Fibroblast of skin of scalp (primary cell): ENCODE data around the gene SEMA3B. TPM values are rescaled to one million over a fixed set of nuclear protein-coding genes. Genes with fewer than 3 reads are reported as not detected.
"Not testable (repeated sequence)": the region's sequence is repeated elsewhere in the genome, so short reads cannot be mapped to it uniquely, and the experiment has no call there.

Experiments
- DNase-seq: peaks from one replicate; pipeline ENCODE4 v3.0.0-alpha.2; 2013
- polyA plus RNA-seq, 2 experiments: library from polyadenylated mRNA; unstranded; fragments of 120-200 nt; gene quantifications; one replicate each; pipeline ENCODE4 v1.2.1, GENCODE V29; 2013; ENCODE audit not compliant: insufficient read length in 2 of 2

The SEMA3B gene
- 8.2 TPM for polyA plus RNA-seq (2013, experiment 1 of 2; ENCODE audit: insufficient read length)
- polyA plus RNA-seq (2013, experiment 2 of 2; ENCODE audit: insufficient read length) = 10.5 TPM

DNA sequence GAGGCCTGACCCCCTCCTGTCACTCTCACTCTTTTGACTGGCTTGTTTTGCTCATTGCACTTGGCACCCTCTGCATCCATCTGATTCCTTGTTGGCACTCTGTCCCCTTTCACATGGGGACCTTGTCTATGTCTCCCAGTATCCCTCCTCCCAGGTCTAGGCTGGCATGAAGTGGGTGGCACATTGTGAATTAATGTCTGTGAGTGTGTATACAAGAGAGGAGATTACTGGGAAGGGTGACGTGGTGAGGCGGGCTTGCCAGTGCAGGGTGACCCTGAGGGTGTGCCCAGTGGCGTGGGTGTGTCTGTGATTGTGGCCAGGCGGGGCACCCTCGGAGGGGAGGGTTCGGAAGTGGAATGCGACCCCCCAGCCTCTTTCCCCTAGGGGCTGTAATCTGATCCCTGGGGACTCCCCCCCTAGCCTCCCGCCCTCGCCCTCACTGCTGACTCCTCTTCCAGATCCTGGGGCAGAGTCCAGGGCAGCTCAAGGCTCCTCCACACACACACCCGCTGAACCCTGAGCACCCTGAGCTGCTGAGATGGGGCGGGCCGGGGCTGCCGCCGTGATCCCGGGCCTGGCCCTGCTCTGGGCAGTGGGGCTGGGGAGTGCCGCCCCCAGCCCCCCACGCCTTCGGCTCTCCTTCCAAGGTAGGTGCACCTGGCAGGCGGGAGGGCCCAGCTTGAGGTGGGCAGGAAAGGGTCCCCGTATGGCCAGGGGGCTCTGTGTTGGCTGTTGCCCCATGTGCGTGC is at the start of gene SEMA3B:
TSS of gene SEMA3B (plus strand) at position 445 of the 749 bp plus-strand sequence. CDS start at position 539, 94 bp downstream.
- peak; percentile 60 for DNase-seq

DNA sequence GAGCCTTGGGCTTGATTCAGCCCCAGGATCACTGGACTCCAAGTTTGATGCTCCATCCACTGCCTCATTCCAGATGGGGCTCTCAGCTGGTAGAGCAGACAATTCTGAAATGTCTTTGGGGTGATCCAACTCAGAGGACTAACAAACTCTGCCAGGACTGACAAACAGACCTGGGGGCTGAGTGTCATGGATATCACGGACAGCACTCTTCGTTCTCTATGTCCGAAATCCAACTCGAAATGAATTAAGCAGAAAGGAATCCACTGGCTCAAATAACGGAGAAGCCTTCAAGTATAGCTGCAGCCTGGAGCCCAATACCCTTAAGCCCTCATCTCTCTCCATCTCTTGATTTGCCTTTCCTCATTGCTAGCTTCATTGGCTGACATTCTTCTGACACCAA is 49.7 kb upstream of the SEMA3B start:
- no peak for DNase-seq

DNA sequence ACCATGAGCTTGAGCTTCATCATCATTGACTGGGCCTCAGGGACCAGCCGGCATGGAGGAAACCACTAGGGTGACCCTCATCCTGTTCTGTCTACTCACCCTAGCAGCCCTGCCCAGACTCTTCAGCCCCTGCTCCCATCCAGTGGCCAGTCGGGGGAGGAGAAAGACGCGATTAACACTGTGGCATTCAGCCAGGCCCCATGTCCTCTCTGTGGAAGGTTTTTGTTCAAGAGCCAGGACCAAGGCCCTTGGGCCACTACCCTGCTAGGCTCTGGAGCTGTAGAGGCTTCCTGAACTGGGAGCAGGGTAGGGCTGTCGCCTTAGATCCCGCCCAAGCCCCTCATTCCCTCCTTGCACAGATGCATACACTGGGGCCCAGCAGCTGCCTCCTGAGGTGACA is 48.8 kb upstream of the SEMA3B start:
- no peak for DNase-seq

DNA sequence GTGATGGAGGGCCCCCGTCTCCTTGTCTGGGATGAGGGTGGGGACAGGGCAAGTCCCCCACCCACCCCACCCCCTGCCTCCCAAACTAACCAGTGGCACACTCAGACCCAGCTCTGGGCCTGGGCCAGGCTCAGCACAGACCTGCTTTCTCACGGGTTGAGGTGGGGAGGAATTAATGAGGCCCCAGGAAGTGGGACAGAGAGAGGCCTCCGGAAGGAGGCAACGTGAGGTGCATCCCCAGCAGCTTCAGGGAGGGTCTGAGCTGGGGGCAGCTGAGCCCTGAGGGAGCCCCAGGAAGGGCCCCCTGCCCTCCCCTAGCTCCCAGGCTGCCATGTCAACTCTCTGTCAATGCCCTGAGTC is 47.9 kb upstream of the SEMA3B start:
- DNase-seq = no peak

DNA sequence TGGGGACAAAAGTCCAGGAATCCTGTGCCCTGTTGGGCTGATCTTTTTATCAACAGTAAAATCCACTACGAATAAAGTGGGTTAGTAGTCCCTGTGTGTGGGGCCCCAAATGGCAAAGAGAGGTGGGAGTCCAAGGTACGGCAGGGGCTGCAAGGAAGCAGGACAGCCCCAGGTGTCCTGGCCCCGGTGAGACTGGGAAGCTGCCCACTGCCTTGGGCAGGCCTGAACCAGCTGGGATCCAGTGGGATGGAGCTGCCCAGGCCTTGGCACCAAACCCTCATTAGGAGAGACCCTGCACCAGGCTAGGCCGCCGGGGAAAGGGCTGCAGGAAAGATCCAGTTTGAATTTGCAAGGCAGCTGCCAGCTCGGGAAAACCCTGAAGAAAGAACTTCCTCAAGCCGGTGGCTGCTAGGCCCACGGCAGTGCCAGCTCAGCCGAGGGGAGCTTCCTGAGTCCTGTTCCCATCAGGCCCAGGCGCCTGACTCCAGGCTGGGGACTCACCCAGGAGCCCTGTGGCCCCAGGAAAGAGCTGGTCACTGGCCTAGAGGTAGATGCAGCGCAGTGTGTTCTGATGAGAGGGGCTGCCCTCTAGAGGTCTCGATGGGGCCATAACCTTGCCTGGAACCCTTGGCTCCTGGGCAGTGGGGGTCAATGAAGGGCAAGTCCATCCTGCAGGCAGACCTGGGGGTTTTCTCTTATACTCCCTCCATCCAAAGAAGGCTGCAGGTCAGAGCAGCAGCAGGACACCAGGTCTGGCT is 47.4 kb upstream of the SEMA3B start:
- no peak for DNase-seq

DNA sequence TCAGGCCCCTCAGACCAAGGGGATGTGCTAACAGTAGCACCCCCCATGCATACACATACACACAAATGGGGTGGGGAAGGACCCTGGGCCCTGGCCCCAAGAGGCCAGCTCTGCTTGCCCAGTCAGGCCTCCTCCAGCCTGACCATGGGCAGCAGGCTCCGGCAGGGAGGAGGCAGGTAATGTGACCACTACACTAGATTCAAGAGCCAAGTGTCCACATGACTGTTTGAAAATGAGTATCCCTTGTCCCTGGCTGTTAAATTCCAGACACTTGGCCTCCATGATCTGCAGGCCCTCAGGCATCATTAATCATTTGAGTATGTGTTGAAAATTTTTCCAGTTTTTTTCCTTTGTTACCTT is 46.8 kb upstream of the SEMA3B start:
- no peak for DNase-seq

DNA sequence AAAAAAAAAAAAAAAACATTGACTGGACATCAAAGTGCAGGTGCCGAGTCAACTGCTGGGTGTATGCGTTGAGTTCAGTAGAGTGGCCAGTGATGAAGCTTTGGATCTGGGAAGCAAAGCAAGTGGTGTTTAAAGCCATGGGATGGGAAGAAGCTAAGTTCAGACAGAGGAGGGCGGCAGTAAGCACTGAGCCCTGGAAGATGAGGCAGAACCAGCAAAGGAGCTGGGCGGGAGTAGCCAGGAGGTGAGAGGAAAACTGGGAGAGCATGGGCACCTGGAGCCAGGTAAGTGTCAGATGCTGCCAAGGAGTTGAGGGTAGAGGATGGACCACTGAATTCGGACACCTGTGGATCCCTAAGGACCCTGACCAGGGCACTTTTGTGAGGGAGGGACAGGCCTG is 44.3 kb upstream of the SEMA3B start:
- no peak for DNase-seq

DNA sequence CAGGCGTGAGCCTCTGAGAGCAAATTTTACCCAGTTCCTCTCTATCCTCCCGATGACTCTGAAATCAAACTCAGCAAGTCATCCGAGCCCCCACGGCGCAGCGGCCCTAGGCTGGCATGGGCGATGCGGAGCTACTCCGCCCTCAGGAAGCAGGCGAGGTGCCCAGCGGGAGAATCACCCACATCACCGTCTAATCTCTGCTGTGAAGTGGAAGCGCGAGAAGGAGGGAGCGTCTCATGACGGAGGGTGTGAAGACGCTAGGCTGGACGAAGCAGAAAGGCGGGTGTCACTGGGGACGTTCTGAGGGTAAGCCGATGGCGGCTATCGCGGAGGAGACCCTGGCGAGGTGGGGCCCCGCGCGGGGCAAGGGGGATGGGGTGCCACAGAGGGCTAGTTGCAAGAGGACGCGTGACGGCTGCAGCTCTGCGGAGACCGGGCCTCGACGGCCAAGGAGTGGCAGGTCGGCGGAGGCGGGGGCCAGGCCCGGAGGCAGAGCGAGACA is 42.0 kb upstream of the SEMA3B start:
- DNase-seq = peak; percentile 38

DNA sequence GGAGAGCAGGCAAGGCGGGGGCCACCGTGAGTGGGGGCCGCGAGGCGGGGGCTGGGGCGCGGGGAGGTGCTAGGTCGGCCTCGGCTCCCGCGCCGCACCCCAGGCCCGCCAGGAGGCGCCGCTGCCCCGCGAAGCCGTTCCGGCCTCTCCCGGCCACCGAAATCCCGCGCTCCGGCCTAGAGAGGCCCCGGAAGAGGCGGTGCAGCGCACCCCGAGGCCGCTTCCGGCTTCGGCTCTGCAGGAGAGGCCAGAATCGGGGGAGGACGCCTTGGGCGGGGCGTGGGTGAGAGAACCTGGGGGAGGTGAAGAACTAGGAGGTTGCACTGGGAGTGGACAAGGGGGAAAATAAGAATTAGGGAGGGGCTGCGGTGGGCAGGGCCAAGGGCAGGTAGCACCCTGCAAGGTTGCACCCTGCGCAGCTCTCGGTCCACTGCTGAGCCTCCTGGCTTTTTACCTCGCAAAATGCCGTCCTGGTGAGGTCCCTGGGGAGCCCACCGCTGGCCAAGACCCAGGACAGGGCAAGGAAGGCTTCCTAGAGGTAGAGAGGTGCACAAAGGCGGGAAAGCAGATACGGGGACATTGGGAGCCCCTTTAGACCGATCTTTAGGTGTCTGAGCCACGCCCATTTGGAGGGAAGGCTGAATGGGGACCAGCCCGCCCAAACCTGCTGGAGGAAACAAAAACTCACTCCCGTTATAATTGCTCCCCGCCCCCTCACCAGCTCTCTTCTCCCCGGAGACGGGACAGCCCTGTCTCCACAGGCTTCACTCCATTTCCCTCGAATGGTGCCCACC is 41.4 kb upstream of the SEMA3B start:
- DNase-seq = peak; percentile 92

DNA sequence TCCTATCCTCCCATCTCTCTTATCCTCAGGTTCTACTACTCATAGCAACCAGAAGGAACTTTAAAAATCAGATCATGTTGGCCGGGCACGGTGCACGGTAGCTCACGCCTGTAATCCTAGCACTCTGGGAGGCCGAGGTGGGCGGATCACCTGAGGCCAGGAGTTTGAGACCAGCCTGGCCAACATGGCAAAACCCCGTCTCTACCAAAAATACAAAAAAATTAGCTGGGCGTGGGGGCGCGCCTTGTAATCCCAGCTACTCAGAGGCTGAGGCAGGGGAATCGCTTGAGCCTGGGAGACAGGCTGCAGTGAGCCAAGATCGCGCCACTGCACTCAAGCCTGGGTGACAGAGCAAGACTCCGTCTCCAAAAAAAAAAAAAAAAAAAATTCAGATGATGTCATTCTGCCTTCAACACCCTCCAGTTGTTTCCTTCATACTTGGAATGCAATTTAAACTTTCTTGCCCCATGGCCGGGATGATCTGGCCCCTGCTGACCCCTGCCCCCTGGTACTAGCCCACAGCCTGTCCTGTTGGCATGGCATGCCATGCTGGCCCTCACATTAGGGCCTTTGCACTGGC is 40.7 kb upstream of the SEMA3B start:
- DNase-seq = not testable (repeated sequence)

DNA sequence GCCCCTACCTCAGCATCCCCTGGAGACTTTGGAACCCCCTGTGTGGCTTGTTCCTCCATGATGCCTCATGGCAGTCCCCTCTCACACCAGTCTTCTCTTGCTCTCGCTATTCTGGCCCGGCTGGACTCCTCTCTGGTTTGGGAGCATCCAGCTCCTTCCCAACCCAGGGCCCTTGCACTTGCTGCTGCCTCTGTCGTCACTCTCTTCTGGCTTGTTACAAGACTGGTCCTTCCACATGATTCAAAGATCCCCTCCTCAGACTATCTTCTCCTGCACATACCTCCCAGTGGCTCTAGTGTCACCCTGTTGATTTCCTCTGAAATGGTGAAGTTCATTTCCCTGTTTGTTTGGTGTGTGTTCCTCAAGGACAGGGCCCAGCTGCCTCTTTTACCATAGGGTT is 39.5 kb upstream of the SEMA3B start:
- DNase-seq = no peak

DNA sequence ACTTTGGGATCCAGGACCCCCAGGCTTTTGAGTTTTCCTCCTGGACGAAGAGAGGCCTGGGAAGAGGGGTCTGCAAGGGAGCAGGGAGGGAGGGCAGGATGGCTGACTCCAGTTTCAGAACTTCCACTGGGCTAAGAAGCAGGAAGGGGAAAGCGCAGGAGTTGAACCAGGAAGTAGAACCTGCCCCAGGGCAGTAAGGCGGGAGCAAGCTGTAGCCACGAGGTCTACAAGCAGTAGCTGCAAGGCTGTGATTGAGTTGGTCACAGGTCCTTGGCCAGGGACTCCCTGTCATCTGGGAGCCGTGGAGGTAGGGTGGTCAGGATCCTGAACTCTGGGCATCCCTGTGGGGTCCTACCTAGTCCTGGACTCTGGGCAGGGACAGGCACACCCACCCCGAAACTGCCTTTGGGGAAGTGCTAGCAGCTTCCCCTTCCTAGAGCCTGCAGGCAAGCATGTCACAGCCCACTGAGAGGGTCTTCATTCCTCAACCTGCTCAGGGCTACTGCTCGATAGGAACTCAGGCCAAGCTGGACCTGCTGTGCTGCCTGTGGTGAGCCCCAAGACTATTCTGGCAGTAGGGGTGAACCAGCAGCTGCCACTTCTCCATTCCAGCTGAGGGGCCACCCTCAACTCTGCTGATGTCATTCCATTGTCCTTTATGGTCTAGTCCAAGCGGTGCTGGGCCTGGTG is 38.7 kb upstream of the SEMA3B start:
- DNase-seq = no peak

DNA sequence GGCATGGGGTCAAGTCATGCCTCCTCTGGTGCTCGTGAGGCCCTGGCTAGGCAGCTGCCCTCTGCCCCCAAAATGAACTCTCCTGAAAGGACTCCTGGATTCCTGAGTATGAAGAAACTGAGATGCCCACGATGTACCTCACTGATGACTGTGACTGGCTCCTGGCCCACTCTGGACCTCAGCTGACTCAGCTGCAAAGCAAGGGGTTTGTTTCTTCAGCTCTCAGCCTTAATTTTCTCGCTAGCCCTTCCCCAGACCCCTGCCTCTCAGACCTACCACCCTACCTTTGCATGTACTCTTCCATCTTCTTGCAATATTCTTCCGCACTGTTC is 38.2 kb upstream of the SEMA3B start:
- no peak for DNase-seq

DNA sequence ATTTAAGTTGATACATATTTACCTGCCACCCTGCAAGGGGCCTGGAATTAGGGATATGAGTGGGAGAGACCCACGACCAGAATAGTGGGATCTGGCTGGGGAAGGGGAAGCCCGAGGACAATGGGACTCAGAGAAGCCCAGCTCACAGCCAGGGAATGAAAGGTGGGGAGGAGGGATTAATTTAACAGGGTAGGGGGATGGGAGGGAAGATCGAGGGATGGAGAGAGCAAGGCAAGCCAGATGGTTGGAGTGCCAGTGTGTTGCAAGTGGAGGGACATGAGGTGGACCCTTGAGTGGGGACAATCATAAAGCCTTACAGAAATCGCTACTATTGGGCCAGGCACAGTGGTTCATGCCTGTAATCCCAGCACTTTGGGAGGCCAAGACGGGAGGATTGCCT is 37.4 kb upstream of the SEMA3B start:
- no peak for DNase-seq

DNA sequence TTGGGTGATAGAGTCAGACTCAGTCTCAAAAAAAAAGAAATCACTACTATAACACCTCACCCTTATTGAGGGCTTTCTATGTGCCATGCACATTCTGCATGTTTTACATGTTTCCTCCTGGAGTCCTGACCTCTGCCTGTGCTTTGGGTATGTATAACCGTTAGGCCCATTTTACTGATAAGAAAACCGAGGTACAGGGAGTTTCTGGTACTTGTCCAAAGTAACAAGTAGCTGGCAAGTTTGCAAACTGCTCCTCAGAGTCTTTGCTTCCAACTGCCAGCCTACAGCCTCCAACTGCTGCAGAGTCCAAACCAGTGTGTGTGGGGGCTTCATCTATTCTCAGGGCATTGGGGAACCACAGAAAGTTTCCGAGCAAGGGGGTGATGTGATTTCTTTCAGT is 36.6 kb upstream of the SEMA3B start:
- DNase-seq = no peak

DNA sequence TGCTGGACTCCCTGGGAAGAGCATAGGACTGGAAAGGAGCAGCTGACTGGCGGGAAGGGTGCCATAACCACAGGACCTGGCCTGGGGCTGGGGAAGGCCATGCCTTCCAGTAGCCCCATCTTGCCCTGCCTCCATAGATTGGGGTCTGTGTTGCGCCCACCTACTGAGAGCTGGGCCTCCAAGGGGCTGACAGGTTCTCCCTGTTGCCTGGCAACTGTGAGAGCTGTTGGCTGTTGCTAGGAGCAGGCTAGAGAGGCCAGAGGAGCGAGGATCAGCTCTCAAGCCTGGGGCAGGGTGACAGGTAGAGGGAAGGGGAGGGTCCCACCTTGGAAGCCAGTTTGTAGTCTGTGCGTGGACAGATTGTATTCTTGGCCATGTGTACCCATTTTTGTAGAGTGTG is 35.8 kb upstream of the SEMA3B start:
- no peak for DNase-seq

DNA sequence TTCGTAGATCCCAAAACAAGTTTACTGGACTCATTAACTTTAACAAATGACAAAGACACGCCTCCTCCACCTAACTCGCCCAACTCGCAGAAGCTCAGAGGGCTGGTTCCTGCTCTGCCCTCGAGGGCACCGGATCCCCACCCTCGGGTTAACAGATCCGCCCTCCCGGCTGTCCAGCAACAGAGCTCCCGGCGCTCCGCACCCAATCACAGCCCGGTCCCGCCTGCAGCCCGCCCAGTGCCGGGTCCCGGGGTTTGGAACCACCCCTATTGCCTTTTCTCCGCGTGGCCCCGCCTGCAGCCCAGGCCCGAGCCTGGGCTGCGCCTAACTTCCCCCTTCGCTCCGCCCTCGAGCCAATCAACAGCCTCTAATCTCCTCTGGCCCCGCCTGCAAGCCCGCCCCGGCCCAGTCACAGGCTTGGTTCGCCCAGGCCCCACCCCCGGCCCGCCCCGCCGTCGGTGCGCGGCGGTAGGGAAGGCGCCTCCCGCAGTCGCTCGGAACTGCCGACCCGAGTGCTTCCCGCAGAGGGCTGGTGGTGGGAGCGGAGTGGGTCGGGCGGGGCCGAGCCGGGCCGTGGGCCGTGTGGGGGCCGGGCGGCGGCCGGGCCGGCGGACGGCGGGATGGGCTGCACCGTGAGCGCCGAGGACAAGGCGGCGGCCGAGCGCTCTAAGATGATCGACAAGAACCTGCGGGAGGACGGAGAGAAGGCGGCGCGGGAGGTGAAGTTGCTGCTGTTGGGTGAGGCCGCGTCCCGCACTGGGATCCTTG is 33.0 kb upstream of the SEMA3B start, which contains the start of gene GNAI2:
TSS of gene GNAI2 (plus strand) at position 489 of the 768 bp plus-strand sequence. CDS start at position 621, 132 bp downstream.
- peak; percentile 99 for DNase-seq

DNA sequence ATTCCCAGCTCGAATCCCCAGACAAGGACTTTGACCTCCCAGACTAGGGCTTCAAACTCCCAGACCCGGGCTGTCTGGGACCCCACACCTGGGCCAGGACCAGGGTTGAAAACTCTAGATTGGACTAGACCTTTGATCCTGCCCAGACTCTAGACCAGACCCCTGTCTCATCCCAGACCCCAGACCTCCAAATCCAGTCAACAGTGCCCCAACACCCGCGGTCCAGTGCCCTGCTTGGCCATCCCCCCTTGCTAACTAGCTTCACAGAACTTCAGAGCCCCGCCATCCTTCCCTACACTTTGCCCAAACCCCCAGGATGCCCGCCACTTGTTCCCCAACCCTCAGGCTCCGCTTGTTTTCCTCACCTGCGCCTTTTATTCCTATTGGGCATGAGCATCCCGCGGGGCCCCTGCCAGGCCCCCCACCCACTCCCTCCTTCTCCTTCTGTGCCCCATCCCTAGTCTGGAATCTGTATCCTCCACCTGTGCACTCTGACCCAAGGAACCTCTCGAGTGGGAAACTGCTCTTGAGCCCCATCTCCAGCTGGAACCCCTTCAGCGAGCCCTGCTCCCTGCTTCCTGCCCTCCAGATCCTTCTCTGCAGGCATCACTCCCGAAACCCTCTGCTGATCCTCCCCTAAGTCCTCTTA is 32.3 kb upstream of the SEMA3B start:
- DNase-seq = no peak

DNA sequence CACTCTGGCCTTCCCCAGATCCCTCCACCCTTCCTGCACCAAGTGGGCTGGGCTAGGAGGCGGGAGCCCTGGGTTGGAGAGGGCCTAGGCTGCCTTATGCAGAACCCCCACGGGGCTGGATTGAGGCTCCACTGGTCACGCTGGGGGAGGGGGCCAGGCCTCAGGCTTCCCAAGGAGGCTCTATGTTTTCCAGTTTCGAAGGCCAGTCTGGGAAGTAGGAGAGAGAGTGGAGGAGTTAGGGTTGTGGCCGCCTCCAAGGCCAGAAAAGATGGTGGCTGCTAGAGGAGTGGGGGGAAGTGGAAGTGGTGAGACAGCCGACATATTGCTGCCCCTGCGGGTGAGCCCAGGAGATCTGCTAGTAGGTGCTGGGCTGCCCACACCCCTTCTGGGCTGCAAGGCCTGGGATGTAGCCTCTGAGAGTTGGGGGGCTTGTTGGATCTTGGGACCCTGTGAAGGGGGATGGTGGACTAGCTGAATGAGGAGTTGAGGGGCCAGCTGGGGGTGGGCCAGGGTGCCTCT is 31.8 kb upstream of the SEMA3B start:
- DNase-seq = peak; percentile 53

DNA sequence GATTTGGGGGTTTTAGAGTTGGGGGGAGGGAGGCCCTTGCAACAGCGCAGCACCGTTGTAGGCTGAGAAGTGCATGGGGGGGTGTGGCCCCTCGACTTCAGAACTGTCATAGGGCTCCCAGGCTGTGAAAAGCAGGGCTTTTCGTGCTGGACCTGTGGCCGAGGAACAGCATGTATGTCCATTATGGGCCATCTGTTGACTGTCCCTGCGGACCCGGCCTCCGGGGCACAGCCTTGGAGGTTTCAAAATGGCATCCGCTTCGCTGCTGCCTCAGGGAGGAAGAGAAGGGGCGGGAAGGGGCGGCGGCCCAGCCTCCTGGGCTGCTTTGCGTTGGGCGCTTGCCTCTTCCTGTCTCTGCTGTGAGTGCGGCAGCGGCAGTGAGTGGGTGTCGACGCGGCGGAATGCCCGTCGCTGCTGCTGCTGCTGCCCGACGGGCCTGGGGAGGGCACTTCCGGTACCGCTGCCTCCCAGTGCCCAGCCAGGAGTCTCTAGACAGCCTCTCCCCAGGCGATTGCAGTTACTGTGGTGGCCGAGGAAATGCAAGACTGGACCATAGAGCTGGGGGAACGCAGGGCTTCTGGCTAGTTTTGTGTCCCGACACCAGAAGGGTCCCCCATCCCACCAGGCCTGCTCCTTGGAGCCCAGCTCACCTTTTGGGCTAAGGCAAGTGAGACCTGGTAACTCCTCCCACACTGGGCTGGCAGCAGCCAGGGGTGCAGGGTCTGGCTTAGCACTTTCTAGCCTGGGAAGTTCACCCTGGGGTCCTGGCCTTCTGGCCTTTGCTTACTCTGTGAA is 31.0 kb upstream of the SEMA3B start:
- DNase-seq = peak; percentile 87
